Keratinocyte (primary cell): ENCODE measurements around the gene NKD1. TPM values are rescaled to one million over a fixed set of nuclear protein-coding genes. Genes with fewer than 3 reads are reported as not detected.

Experiments used
- DNase-seq: peaks from one replicate; pipeline ENCODE4 v3.0.0-alpha.2; 2011; ENCODE audit warnings: low read depth, missing footprints, low spot score
- FAIRE-seq: peaks from 2 replicates; lab custom pipeline; 2011; peaks lifted over from hg19 to GRCh38; lab: Jason Lieb, UNC
- H2AFZ ChIP-seq: 2 replicates; pipeline ENCODE4 v1.6.0; 2012; ENCODE audit warnings: low read length, control low read depth, inconsistent platforms; ENCODE audit not compliant: control insufficient read depth
- H3K27ac ChIP-seq: 2 replicates; pipeline ENCODE4 v1.5.1; 2011; ENCODE audit warnings: low read length; ENCODE audit not compliant: control insufficient read depth, insufficient read depth
- H3K27me3 ChIP-seq: 3 replicates; pipeline ENCODE4 v1.6.0; 2011; ENCODE audit warnings: low read length; ENCODE audit not compliant: control insufficient read depth, insufficient read depth; ENCODE audit errors: extremely low read depth
- H3K36me3 ChIP-seq, 2 experiments: 2 replicates in 1 of 2; 3 replicates in 1 of 2; pipeline ENCODE4 v1.5.1; 2011; ENCODE audit warnings: low read length in 2 of 2, mild to moderate bottlenecking in 1 of 2; ENCODE audit not compliant: control insufficient read depth in 2 of 2, insufficient read depth in 2 of 2; ENCODE audit errors: extremely low read depth in 1 of 2
- H3K4me1 ChIP-seq: 3 replicates; pipeline ENCODE4 v1.5.1; 2011; ENCODE audit warnings: low read length; ENCODE audit not compliant: control insufficient read depth, insufficient read depth; ENCODE audit errors: extremely low read depth
- H3K4me2 ChIP-seq: 3 replicates; pipeline ENCODE4 v1.6.0; 2011; ENCODE audit warnings: low read depth, low read length; ENCODE audit not compliant: control insufficient read depth, insufficient read depth; ENCODE audit errors: extremely low read depth
- H3K4me3 ChIP-seq, 3 experiments: fragments of 200-600 bp in 1 of 3; sonication (generic) in 1 of 3; 2 replicates in 2 of 3; 3 replicates in 1 of 3; pipeline ENCODE4 v1.5.1; 2011 to 2016; ENCODE audit warnings: low read length in 3 of 3, mild to moderate bottlenecking in 3 of 3, control low read depth in 2 of 3, inconsistent platforms in 1 of 3, low read depth in 1 of 3, mixed read lengths in 1 of 3, mixed run types in 1 of 3, moderate library complexity in 1 of 3; ENCODE audit not compliant: control insufficient read depth in 2 of 3, insufficient read depth in 2 of 3; ENCODE audit errors: extremely low read depth in 1 of 3
- H3K79me2 ChIP-seq: 2 replicates; pipeline ENCODE4 v1.6.0; 2012; ENCODE audit warnings: low read length; ENCODE audit not compliant: control insufficient read depth, insufficient read depth
- H3K9ac ChIP-seq: 3 replicates; pipeline ENCODE4 v1.6.0; 2011; ENCODE audit warnings: low read length; ENCODE audit not compliant: control insufficient read depth, insufficient read depth; ENCODE audit errors: extremely low read depth
- H3K9me1 ChIP-seq: 3 replicates; pipeline ENCODE4 v1.6.0; 2011; ENCODE audit warnings: low read length; ENCODE audit not compliant: control insufficient read depth, insufficient read depth; ENCODE audit errors: extremely low read depth
- H3K9me3 ChIP-seq: 2 replicates; pipeline ENCODE4 v1.5.1; 2012; ENCODE audit warnings: low read depth, low read length; ENCODE audit not compliant: control insufficient read depth
- H4K20me1 ChIP-seq: 3 replicates; pipeline ENCODE4 v1.6.0; 2011; ENCODE audit warnings: low read length; ENCODE audit not compliant: control insufficient read depth, insufficient read depth; ENCODE audit errors: extremely low read depth
- EZH2 ChIP-seq: IDR thresholded peaks from one replicate; pipeline ENCODE4 v1.6.1; 2012; ENCODE audit warnings: inconsistent platforms, mild to moderate bottlenecking, low read length, moderate library complexity
- dilution Hi-C: fragments of 300-500 bp; cut with MboI; formaldehyde crosslinking; loops from one replicate; pipeline ENCODE4 v1.7.0; 2020; ENCODE audit warnings: low sequenced_read_pairs; ENCODE audit not compliant: extremely low pct_ligation_motif_present
- polyA plus RNA-seq, 5 experiments: library from polyadenylated mRNA; depleted of rRNA in 3 of 5; stranded (reverse) in 3 of 5; stranded (forward) in 1 of 5; unstranded in 1 of 5; fragments of >200 nt; gene quantifications; 1 replicate in 1 of 5; 2 replicates in 3 of 5; 3 replicates in 1 of 5; pipeline versions ENCODE4 v1.2.1 to v1.2.3, GENCODE V29; 2011 to 2012; ENCODE audit warnings: missing spikeins in 2 of 5, low read depth in 1 of 5, low replicate concordance in 1 of 5
- TF ChIP-seq, protein P1 (sequence below), 3 experiments: IDR thresholded peaks in 1 of 3; conservative IDR thresholded peaks in 1 of 3; optimal IDR thresholded peaks in 1 of 3; 2 replicates in 2 of 3; 3 replicates in 1 of 3; pipeline versions ENCODE3 to v1.5.1; 2011; ENCODE audit warnings: low read length in 3 of 3, mild to moderate bottlenecking in 3 of 3, moderate library complexity in 2 of 3, control low read depth in 1 of 3, inconsistent platforms in 1 of 3; ENCODE audit not compliant: insufficient read depth in 2 of 3; ENCODE audit errors: extremely low read depth in 1 of 3

NKD1 gene
- polyA plus RNA-seq, 1 donor (not counting 4 experiments of a cell fraction or from before 2014, with no cell fraction given), result 0.62 TPM

GRCh38 chr16:50665128-50665878 lies 117.1 kb downstream of the NKD1 start:
- Histone ChIP-seq H3K9ac (peak overlapping the region; percentile 57), H3K4me3 (peak overlapping the region; percentile 6 to 40 (median 18)), H3K9me1 (no peaks in the 10 kb centered on the region), H3K9me3 (no peaks in the 10 kb centered on the region), H2AFZ (peak overlapping the region; percentile 86), H3K27ac (peak overlapping the region; percentile 33), H4K20me1 (no peaks in the 10 kb centered on the region), H3K36me3 (no peaks in the 10 kb centered on the region), H3K4me2 (peak overlapping the region; percentile 49), H3K27me3 (no peaks in the 10 kb centered on the region), H3K4me1 (peaks cover 4% of the 10 kb centered on the region), H3K79me2 (no peaks in the 10 kb centered on the region)
- no peak for TF ChIP-seq EZH2
- TF ChIP-seq, protein P1, sequence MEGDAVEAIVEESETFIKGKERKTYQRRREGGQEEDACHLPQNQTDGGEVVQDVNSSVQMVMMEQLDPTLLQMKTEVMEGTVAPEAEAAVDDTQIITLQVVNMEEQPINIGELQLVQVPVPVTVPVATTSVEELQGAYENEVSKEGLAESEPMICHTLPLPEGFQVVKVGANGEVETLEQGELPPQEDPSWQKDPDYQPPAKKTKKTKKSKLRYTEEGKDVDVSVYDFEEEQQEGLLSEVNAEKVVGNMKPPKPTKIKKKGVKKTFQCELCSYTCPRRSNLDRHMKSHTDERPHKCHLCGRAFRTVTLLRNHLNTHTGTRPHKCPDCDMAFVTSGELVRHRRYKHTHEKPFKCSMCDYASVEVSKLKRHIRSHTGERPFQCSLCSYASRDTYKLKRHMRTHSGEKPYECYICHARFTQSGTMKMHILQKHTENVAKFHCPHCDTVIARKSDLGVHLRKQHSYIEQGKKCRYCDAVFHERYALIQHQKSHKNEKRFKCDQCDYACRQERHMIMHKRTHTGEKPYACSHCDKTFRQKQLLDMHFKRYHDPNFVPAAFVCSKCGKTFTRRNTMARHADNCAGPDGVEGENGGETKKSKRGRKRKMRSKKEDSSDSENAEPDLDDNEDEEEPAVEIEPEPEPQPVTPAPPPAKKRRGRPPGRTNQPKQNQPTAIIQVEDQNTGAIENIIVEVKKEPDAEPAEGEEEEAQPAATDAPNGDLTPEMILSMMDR (optimal IDR thresholded peaks at IDR 0.05 in 1 of 3, IDR thresholded peaks at IDR 0.05 in 1 of 3, conservative IDR thresholded peaks at IDR 0.05 in 1 of 3; ENCODE audit: extremely low read depth in 1 of 3, insufficient read depth in 2 of 3, low read length in 3 of 3), result peak; percentile 73 to 81 (median 77)
- FAIRE-seq (peak; percentile 39), DNase-seq (peak; percentile 17)
- dilution Hi-C loops, result no loop called here

- Histone ChIP-seq H3K9ac (no peak overlapping the region), H3K9me3 (peaks cover 1% of the 10 kb centered on the region), H3K36me3 (no peaks in the 10 kb centered on the region), H3K27ac (no peak overlapping the region), H3K79me2 (no peaks in the 10 kb centered on the region), H3K4me2 (no peak overlapping the region), H3K27me3 (no peaks in the 10 kb centered on the region), H4K20me1 (no peaks in the 10 kb centered on the region), H3K4me1 (peaks cover 4% of the 10 kb centered on the region), H3K9me1 (no peaks in the 10 kb centered on the region), H2AFZ (no peak overlapping the region), H3K4me3 (no peak overlapping the region)
- DNase-seq, result no peak
- dilution Hi-C loops, result no loop called here
- FAIRE-seq, result no peak
- TF ChIP-seq, protein P1 (optimal IDR thresholded peaks at IDR 0.05 in 1 of 3, IDR thresholded peaks at IDR 0.05 in 1 of 3, conservative IDR thresholded peaks at IDR 0.05 in 1 of 3; ENCODE audit: extremely low read depth in 1 of 3, insufficient read depth in 2 of 3, low read length in 3 of 3), result no peak
- no peak for TF ChIP-seq EZH2
Observed at GRCh38 chr16:50666658-50667496, 118.7 kb downstream of the NKD1 start.
